Activated CD4-positive, alpha-beta T cell treated with anti-CD3 and anti-CD28 coated beads, Interleukin-2, amount 50 U/mL, for 16 hours (primary cell): ENCODE measurements around the gene CPLX1.

Source experiments
- DNase-seq: peaks from one replicate; pipeline ENCODE4 v3.0.0-alpha.2; 2020

The CPLX1 gene

DNA sequence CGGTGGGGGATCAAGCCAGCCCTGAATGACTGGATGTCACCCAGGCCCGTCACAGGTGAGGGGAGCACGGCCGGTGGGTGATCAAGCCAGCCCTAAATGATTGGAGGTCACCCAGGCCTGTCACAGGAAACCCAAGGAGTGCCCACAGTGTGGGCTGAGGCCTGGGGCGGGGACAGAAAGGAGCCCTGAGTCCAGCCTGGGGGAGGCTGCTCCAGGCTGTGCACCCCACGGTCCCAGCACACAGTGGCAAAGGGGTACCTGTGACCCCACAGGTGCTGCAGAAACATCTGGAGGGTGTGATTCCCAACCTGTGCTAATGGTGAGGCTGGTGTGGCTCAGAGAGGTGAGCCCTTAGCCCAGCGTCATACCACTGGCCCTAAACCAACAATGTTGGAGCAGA, 6.2 kb upstream of the CPLX1 start:
- DNase-seq = no peak

DNA sequence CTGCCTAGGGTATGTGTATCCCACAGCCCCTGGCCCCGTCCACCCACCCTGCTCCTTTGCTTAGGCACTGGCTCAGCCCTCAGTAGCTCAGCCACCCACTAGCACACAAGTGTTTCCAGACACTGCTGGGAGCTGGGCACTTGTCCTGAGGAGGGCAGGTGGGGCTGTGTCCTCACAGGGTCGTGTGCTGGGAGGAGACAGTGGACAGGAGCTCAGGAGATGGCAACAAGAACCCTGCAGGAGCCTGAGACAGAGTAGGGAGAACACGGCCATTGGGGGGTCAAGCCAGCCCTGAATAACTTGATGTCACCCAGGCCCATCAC, 5.5 kb upstream of the CPLX1 start:
- DNase-seq = no peak

- DNase-seq = no peak
Measured at GRCh38 chr4:830601-831482, 4.9 kb upstream of the CPLX1 start.

GRCh38 chr4:829761-830600, 4.1 kb upstream of the CPLX1 start:
- DNase-seq = no peak

DNA sequence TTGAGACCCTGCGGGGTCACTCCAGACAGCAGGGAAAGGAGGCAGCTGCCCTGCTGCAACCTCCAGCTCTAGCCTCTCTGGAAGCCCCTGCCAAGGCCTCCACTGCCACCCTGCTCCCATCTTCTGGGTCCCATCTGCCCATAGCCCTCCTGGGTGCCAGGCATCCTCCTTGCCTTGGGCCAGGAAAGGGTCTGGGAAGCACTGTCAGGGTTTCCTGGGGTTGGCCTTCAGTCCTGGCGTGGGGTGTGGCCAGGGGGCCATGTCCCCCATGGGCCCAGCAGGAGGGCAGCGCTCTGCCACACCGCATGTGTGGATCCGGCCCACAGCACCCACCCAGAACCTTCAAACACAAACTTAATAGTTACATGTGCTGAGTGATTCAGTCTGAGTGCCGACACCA, 3.4 kb upstream of the CPLX1 start:
- DNase-seq = no peak

GRCh38 chr4:828641-829271, 2.8 kb upstream of the CPLX1 start:
- DNase-seq = no peak

DNA sequence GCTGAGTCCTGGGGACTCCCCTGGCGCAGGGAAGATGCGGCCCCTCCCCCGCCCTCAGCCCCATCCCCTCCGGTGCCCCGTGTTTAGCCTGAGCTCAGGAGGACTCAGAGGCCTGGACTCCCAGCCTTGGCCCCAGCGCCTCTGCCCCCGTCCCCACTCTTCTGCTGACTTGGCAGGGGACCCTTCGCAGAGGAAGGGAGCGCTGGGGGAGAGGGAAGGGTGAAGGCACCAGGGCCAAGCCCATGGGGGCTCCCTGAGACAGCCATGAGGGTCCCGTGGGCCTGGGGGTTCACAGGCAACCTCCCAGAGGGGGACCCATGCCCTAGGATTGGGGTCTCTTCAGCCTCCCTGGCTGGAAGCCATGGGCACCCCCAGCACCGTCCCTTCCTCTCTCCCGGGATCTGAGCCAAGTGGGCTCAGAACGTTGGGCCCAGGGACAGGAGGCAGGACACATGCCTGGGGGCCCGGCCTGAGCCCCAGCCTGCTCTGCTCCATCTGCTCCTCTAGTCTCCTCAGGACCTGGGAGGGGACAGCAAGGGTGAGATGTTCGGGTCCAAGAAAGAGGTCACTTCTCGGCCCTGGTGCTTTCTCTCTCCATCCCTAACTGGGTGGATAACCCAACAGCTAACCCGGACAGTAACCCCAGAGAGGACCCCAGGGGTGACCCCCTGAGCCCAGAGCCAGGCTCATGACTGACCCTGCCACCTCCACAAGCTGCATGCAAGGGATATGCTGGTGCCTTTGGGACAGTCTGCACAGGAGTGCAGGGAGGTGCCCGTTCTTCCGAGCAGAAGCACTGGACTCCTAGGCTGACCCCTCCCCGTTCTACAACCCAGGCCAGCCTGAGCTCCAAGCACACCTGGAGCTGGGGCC, 1.5 kb upstream of the CPLX1 start:
- no peak for DNase-seq

DNA sequence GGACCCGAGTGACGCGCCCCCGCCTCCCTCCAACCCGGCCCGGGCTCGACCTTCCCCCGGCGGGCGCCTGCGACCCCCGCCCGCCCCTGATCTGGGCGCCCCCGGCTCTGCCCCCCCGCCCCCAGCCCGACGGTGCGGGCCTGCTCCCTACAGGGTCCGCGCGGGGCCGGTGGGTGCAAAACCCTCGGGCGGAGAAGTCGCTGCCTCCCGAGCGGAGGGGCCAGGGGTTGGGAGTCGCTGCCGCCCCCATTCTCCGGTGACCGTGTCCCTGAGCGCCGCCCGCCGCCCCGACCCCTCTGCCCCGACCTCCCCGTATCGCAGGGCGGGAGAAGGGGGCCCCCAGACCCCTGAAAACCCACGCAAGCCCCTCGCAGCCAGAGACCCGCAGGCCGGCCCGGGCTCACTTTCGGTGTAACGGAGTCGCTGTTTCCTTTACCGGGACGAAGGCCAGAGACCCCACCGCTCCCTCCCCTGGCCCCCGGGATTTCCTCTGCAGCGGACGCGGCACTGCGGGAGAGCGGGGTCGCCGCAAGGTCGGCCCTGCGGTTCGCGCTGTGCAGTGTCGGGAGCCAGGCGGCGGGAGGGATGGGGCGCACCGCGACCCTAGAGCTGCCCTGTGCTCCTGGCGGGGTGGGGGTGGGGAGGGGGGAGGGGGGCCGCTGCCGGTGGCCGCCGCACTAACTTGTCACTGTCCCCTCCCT, 729 bp upstream of the CPLX1 start:
- no peak for DNase-seq

DNA sequence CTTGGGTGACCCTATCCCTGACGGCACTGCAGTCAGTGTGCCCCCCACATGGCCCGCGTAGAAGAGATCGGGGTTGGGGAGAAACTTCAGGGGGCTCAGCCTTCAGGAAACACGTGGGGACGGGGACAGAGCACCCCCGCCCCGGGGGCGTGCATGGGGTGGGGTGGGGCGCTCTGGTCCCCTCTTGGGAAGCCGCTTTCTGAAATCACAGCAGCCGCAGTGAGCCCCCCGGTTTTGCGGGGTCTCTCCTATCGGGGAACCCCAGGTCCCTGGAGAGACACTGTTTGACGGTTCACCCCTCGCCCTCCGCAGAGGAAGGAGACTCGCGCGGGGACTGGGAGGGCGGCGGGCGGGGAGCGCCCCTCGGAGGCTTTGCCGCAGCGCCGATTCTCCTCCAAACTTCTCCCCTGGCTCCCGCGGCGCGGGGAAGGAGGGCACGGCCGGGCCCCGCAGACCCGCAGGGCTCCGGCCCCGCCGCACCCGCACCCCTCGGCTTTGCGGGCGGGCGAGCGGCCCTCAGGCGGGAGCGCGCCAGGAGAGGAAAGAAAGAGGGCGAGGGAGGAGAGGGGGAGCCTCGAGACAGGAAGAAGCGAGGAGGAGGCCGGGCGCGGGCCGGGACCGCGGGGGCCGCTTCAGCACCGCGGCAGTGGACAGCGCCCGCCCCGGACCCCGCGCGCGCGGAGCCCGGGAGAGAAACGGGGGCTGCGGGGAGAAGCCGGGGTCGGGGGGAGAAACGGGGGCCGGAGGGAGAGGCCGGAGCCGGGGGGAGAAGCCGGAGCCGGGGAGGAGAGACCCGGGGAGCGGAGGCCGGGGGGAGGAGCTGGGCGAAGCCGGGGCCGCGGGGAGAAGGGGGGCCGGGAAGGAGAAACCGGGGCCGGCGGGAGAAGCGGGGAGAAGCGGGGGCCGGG, 612 bp downstream of the CPLX1 start:
- DNase-seq = no peak

GRCh38 chr4:824461-825062, 1.4 kb downstream of the CPLX1 start:
- no peak for DNase-seq

- no peak for DNase-seq
Measured at GRCh38 chr4:823761-824460, 2.0 kb downstream of the CPLX1 start.

GRCh38 chr4:823176-823760, 2.7 kb downstream of the CPLX1 start:
- DNase-seq = no peak

DNA sequence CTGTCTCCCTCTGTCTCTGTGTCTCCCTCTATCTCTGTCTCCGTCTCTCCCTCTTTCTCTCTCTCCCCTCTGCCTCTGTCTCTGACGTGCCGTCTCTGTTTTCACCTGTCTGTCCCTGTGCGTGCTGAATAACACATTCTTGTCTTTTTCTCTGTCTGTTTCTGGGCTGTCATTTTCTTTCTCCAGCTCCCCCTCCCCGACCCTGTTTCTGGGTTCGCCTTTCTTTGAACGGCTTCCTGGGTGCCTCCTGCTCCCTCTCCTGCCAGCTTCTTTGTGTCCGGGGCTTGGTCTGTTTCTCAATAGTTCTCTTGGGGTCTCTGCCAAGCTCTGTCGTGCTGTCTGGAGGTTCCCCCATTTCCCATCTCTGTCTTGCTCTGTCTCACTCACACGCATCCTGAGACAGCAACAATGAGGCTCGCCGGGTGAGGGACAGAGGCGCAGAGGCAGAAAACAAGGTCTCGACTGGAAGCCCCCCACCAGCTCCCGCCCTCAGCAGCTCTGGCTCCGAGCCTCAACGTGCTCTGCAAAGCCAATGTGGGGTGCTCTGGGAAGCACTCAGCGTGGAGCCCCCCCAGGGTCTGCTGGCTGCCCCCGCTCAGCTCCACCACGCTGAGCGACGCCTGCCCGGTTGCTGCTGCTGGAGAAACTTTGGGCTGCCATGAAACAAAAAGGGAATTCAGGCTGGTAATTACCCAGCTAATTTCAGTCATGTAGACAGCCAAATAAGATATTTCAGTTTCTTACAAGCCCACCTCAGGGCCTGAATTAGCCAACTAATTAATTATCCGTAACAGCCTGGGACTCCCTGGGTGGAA, 3.4 kb downstream of the CPLX1 start:
- no peak for DNase-seq

GRCh38 chr4:821631-822030, 4.3 kb downstream of the CPLX1 start:
- no peak for DNase-seq

GRCh38 chr4:821181-821591, 4.7 kb downstream of the CPLX1 start:
- DNase-seq = no peak

DNA sequence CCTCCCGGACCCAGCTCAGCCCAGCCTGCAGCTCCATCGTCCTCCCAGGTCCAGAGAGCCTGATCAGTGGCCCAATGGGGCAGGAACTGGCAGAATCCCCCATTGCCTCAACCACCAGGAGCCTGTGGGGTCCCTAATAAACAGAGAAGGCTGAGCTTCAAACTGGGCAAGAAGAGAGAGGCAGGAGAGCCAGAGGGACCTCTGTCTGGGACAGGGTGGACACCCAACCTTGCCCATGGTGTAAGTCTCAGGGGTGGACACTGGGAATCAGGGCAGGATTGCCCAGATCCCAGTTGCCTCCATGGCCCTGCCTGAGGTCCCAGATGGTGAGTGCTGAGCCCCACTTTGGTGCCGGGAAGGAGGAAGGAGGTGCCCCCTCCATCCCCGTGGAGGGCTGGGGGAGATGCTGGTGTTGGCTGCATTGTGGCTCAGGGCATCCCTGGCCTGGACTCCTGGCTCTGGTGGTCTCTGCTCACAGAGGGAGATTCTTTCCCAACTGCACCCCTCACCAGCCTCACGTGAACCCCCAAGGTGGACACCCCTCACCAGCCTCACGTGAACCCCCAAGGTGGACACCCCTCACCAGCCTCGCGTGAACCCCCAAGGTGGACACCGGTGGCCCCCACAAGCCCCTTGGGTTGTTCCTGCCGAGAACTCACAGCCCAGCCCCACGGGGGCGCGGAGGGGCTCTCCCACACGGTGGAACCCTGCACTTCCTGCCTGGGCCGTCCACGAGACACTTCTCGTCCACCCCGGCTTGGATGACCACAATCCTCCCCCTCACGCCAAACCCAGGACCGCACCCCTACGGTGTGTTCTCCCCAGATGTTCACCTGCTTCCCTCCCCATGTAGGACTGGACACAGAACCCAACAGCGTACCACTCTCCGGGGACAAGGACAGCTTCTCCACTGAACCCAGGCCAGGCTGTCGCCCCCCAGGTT, 5.4 kb downstream of the CPLX1 start:
- DNase-seq = no peak
